ENCODE measurements around the gene RPL10.

RPL10 gene

DNA sequence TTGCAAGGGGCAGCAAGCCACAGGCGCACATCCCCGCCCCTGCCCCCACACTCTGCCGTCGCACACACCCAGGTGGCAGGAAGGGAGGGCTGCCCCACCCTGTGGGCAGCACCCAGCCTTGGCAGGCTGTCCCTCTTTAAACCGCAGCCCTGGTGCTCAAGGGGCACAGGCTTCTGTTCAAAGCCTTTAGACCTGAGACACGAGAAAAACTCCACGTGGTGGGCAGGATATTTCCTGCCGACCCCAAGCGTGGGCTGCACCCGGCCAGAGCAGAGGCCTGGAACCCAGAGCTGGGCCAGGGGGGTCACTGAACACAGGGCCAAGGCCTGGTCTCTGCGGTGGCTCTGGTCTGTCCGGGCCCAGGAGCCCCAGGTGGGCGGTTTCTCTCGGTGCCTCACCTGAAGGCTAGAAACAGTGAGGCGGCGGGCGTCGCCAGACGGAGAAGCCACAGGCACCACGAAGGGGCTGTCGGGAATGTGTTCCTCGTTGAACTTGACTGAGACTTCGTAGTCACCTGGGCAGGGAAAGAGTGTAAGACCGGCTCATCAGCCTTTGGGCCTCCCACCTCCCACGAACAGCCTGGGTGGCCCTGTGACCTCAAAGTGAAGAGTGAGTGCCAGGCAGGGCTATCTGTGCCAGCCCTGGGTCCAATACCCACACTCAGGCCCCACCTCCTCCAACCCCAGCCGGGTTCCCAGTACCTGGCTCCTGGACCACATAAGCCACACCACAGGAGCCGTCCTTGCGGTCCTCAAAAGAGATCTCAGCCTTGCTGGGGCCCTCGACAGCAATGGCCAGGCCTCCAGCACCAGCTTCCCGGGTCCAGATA, 46.8 kb upstream of the RPL10 start:
- no peak overlapping the region for H3K4me3 ChIP-seq (ENCODE audit: low read depth, low read length)
- CTCF ChIA-PET = no interaction called here
- POLR2A ChIA-PET = no interaction called here

DNA sequence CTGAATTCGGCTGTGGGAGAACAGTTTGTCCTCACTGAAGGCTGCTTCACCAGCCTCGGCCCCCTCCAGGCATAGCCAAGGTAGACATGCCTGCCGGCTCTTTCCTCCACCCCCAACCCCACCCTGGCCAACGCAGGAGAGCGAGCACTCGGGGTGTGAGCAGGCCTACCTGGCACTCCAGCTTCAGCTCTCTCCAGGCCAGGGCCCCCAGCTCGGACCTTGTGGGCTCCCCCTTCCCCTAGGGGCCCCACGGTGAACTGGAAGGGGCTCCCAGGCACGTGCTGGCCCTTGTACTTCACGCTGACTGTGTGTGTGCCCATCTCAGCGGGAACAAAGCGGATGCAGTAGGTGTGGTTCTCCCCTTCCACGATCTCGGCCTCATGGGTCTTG, 46.2 kb upstream of the RPL10 start:
- no peak for TF ChIP-seq CTCF (IDR thresholded peaks at IDR 0.05; ENCODE audit: insufficient read depth, low read length, missing control alignments)
- H3K4me3 ChIP-seq (ENCODE audit: low read depth, low read length) = no peak overlapping the region
- DNase-seq (ENCODE audit: low read depth, low spot score) = no peak
- CTCF ChIA-PET = no interaction called here
- POLR2A ChIA-PET = no interaction called here

More for the DNA sequence above, 46.8 kb upstream of the RPL10 start:
- no peak for TF ChIP-seq CTCF (IDR thresholded peaks at IDR 0.05; ENCODE audit: insufficient read depth, low read length, missing control alignments)
- no peak for DNase-seq (ENCODE audit: low read depth, low spot score)

- DNase-seq (ENCODE audit: low read depth, low spot score) = no peak
- TF ChIP-seq CTCF (IDR thresholded peaks at IDR 0.05; ENCODE audit: insufficient read depth, low read length, missing control alignments) = no peak
- ChIA-PET CTCF (no interaction called here), POLR2A (no interaction called here)
- H3K4me3 ChIP-seq (ENCODE audit: low read depth, low read length) = no peak overlapping the region
These were observed 45.7 kb upstream of the RPL10 start for GRCh38 chrX:154352466-154352865.

GRCh38 chrX:154353172-154353843, 44.9 kb upstream of the RPL10 start:
- CTCF ChIA-PET = no interaction called here
- POLR2A ChIA-PET = interaction anchor here (1.1 kb wide), 1 partner anchor 12 kb away, joined by 3 read pairs; no protein-coding TSS in a partner anchor
- no peak for TF ChIP-seq CTCF (IDR thresholded peaks at IDR 0.05; ENCODE audit: insufficient read depth, low read length, missing control alignments)
- H3K4me3 ChIP-seq (ENCODE audit: low read depth, low read length) = no peak overlapping the region
- DNase-seq (ENCODE audit: low read depth, low spot score) = no peak

GRCh38 chrX:154354013-154354412, 44.2 kb upstream of the RPL10 start:
- CTCF ChIA-PET = no interaction called here
- TF ChIP-seq CTCF (IDR thresholded peaks at IDR 0.05; ENCODE audit: insufficient read depth, low read length, missing control alignments) = no peak
- no peak overlapping the region for H3K4me3 ChIP-seq (ENCODE audit: low read depth, low read length)
- DNase-seq (ENCODE audit: low read depth, low spot score) = no peak
- POLR2A ChIA-PET = interaction anchor here (1.1 kb wide), 1 partner anchor 12 kb away, joined by 3 read pairs; no protein-coding TSS in a partner anchor

- ChIA-PET POLR2A (no interaction called here), CTCF (no interaction called here)
- TF ChIP-seq CTCF (IDR thresholded peaks at IDR 0.05; ENCODE audit: insufficient read depth, low read length, missing control alignments) = no peak
- H3K4me3 ChIP-seq (ENCODE audit: low read depth, low read length) = no peak overlapping the region
- no peak for DNase-seq (ENCODE audit: low read depth, low spot score)
These were observed 43.7 kb upstream of the RPL10 start for GRCh38 chrX:154354516-154354915.
